ENCODE data around the gene OR4E1. TPM values are rescaled to one million over a fixed set of nuclear protein-coding genes. Genes with fewer than 3 reads are reported as not detected.

The OR4E1 gene
- total RNA-seq, 1 experiment from 2014 or later: not detected

GRCh38 chr14:21686468-21686867 is 12.8 kb upstream of the OR4E1 start:
- Histone ChIP-seq H3K36me3 (ENCODE audit: control insufficient read depth, insufficient read depth, low read length) (no peaks in the 10 kb centered on the region), H3K9me3 (no peaks in the 10 kb centered on the region), H3K4me1 (peaks cover 22% of the 10 kb centered on the region), H3K27me3 (replicated peaks; ENCODE audit: control insufficient read depth, insufficient read depth, low read length) (no peaks in the 10 kb centered on the region), H3K4me3 (ENCODE audit: low read depth, low read length) (no peak overlapping the region)
- DNase-seq: no peak
- Mint-ChIP-seq H3K4me3 (ENCODE audit: unreplicated experiment) (peak overlapping the region; percentile 18), H3K9me3 (ENCODE audit: unreplicated experiment) (no peaks in the 10 kb centered on the region), H3K27ac (ENCODE audit: unreplicated experiment) (peak overlapping the region; percentile 23), H3K4me1 (ENCODE audit: low read depth, unreplicated experiment) (peaks cover 24% of the 10 kb centered on the region), H3K36me3 (ENCODE audit: insufficient read depth, unreplicated experiment) (no peaks in the 10 kb centered on the region), H3K27me3 (ENCODE audit: insufficient read depth, unreplicated experiment) (no peaks in the 10 kb centered on the region)
- TF ChIP-seq, protein P1, sequence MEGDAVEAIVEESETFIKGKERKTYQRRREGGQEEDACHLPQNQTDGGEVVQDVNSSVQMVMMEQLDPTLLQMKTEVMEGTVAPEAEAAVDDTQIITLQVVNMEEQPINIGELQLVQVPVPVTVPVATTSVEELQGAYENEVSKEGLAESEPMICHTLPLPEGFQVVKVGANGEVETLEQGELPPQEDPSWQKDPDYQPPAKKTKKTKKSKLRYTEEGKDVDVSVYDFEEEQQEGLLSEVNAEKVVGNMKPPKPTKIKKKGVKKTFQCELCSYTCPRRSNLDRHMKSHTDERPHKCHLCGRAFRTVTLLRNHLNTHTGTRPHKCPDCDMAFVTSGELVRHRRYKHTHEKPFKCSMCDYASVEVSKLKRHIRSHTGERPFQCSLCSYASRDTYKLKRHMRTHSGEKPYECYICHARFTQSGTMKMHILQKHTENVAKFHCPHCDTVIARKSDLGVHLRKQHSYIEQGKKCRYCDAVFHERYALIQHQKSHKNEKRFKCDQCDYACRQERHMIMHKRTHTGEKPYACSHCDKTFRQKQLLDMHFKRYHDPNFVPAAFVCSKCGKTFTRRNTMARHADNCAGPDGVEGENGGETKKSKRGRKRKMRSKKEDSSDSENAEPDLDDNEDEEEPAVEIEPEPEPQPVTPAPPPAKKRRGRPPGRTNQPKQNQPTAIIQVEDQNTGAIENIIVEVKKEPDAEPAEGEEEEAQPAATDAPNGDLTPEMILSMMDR (IDR thresholded peaks at IDR 0.05; ENCODE audit: insufficient read depth in 1 of 2, low read depth in 1 of 2, low read length in 1 of 2, severe bottlenecking in 1 of 2, unreplicated experiment in 1 of 2): no peak
- CTCF ChIA-PET: interaction anchor here (0.5 kb wide), 1 partner anchor 535 kb away, joined by 10 read pairs; no protein-coding TSS in a partner anchor
- BruUV-seq (replicated peaks): no TSS peak
- POLR2A ChIA-PET: no interaction called here
- intact Hi-C loops (cut with micrococcal nuclease; ENCODE audit: unreplicated experiment): loop anchor here (2.0 kb wide), 1 partner anchor 18 kb away; no protein-coding TSS in a partner anchor

GRCh38 chr14:21680072-21680471 is 6.5 kb upstream of the OR4E1 start:
- BruUV-seq (replicated peaks): no TSS peak
- intact Hi-C loops (cut with micrococcal nuclease; ENCODE audit: unreplicated experiment): no loop called here
- Histone ChIP-seq H3K36me3 (ENCODE audit: control insufficient read depth, insufficient read depth, low read length) (no peaks in the 10 kb centered on the region), H3K4me1 (no peaks in the 10 kb centered on the region), H3K27me3 (replicated peaks; ENCODE audit: control insufficient read depth, insufficient read depth, low read length) (no peaks in the 10 kb centered on the region), H3K9me3 (peaks cover 8% of the 10 kb centered on the region), H3K4me3 (ENCODE audit: low read depth, low read length) (no peak overlapping the region)
- Mint-ChIP-seq H3K9me3 (ENCODE audit: unreplicated experiment) (peaks cover 14% of the 10 kb centered on the region), H3K4me1 (ENCODE audit: low read depth, unreplicated experiment) (peaks cover 12% of the 10 kb centered on the region), H3K27ac (ENCODE audit: unreplicated experiment) (no peak overlapping the region), H3K36me3 (ENCODE audit: insufficient read depth, unreplicated experiment) (no peaks in the 10 kb centered on the region), H3K27me3 (ENCODE audit: insufficient read depth, unreplicated experiment) (no peaks in the 10 kb centered on the region), H3K4me3 (ENCODE audit: unreplicated experiment) (no peak overlapping the region)
- TF ChIP-seq, protein P1 (IDR thresholded peaks at IDR 0.05; ENCODE audit: insufficient read depth in 1 of 2, low read depth in 1 of 2, low read length in 1 of 2, severe bottlenecking in 1 of 2, unreplicated experiment in 1 of 2): no peak
- ChIA-PET POLR2A (no interaction called here), CTCF (no interaction called here)
- DNase-seq: no peak

DNA sequence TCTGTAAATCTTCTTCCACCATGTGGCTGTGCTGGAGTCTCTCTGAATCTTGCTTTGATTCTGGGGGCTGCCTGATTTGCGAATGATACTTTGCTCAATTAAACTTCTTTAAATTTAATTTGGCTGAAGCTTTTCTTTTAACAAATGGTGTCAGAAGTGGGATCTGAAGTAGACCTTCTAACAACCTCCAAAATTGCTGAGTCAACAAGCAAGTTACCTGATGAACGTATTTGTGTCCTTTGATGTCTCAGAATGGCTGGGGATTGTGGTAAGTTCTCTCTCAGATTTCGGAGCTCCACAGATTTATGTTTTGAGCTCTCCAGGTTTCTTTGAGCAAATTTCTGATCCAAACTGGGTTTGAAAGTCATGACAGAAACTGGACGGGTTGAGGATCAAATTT is 1.9 kb upstream of the OR4E1 start:
- H3K36me3 ChIP-seq (ENCODE audit: control insufficient read depth, insufficient read depth, low read length): no peaks in the 10 kb centered on the region
- ChIA-PET POLR2A (no interaction called here), CTCF (no interaction called here)
- no peaks in the 10 kb centered on the region for H3K36me3 Mint-ChIP-seq (ENCODE audit: insufficient read depth, unreplicated experiment)
- intact Hi-C loops (cut with micrococcal nuclease; ENCODE audit: unreplicated experiment): no loop called here
- H3K4me1 Mint-ChIP-seq (ENCODE audit: low read depth, unreplicated experiment): no peaks in the 10 kb centered on the region
- no peak overlapping the region for H3K27ac Mint-ChIP-seq (ENCODE audit: unreplicated experiment)
- no peaks in the 10 kb centered on the region for H3K27me3 ChIP-seq (replicated peaks; ENCODE audit: control insufficient read depth, insufficient read depth, low read length)
- peaks cover 10% of the 10 kb centered on the region for H3K9me3 ChIP-seq
- no peak overlapping the region for H3K4me3 Mint-ChIP-seq (ENCODE audit: unreplicated experiment)
- BruUV-seq (replicated peaks): no TSS peak
- no peak overlapping the region for H3K4me3 ChIP-seq (ENCODE audit: low read depth, low read length)
- DNase-seq: no peak
- H3K4me1 ChIP-seq: no peaks in the 10 kb centered on the region
- H3K9me3 Mint-ChIP-seq (ENCODE audit: unreplicated experiment): peaks cover 22% of the 10 kb centered on the region
- no peaks in the 10 kb centered on the region for H3K27me3 Mint-ChIP-seq (ENCODE audit: insufficient read depth, unreplicated experiment)
- TF ChIP-seq, protein P1 (IDR thresholded peaks at IDR 0.05; ENCODE audit: insufficient read depth in 1 of 2, low read depth in 1 of 2, low read length in 1 of 2, severe bottlenecking in 1 of 2, unreplicated experiment in 1 of 2): no peak

Data from Caco-2 (cell line).